ENCODE data around the gene RACK1. TPM values are rescaled to one million over a fixed set of nuclear protein-coding genes. Genes with fewer than 3 reads are reported as not detected.

Gene RACK1
- total RNA-seq, 1 donor from 2014 or later: 4,909 TPM

- no peaks in the 10 kb centered on the region for H3K27me3 ChIP-seq (ENCODE audit: control insufficient read depth, insufficient read depth, low read length)
- TF ChIP-seq CTCF (IDR thresholded peaks at IDR 0.05; ENCODE audit: insufficient read depth, low read length, poor library complexity, severe bottlenecking): no peak
These were observed 15.6 kb upstream of the RACK1 start for GRCh38 chr5:181259283-181259682.

GRCh38 chr5:181258576-181258975, 14.9 kb upstream of the RACK1 start:
- no peak for TF ChIP-seq CTCF (IDR thresholded peaks at IDR 0.05; ENCODE audit: insufficient read depth, low read length, poor library complexity, severe bottlenecking)
- DNase-seq (ENCODE audit: low read depth): no peak
- H3K36me3 ChIP-seq (ENCODE audit: control insufficient read depth, insufficient read depth, low read length): no peaks in the 10 kb centered on the region
- H3K4me3 ChIP-seq (ENCODE audit: low read depth, low read length): no peak overlapping the region
- no peaks in the 10 kb centered on the region for H3K27me3 ChIP-seq (ENCODE audit: control insufficient read depth, insufficient read depth, low read length)

More at GRCh38 chr5:181259283-181259682, 15.6 kb upstream of the RACK1 start:
- DNase-seq (ENCODE audit: low read depth): no peak
- no peaks in the 10 kb centered on the region for H3K36me3 ChIP-seq (ENCODE audit: control insufficient read depth, insufficient read depth, low read length)
- peak overlapping the region; percentile 67 for H3K4me3 ChIP-seq (ENCODE audit: low read depth, low read length)

GRCh38 chr5:181255836-181256578, 12.3 kb upstream of the RACK1 start:
- Histone ChIP-seq H3K27me3 (ENCODE audit: control insufficient read depth, insufficient read depth, low read length) (no peaks in the 10 kb centered on the region), H3K4me3 (ENCODE audit: low read depth, low read length) (no peak overlapping the region), H3K36me3 (ENCODE audit: control insufficient read depth, insufficient read depth, low read length) (no peaks in the 10 kb centered on the region)
- DNase-seq (ENCODE audit: low read depth): no peak
- no peak for TF ChIP-seq CTCF (IDR thresholded peaks at IDR 0.05; ENCODE audit: insufficient read depth, low read length, poor library complexity, severe bottlenecking)

- Histone ChIP-seq H3K4me3 (ENCODE audit: low read depth, low read length) (no peak overlapping the region), H3K27me3 (ENCODE audit: control insufficient read depth, insufficient read depth, low read length) (no peaks in the 10 kb centered on the region), H3K36me3 (ENCODE audit: control insufficient read depth, insufficient read depth, low read length) (no peaks in the 10 kb centered on the region)
- DNase-seq (ENCODE audit: low read depth): no peak
- no peak for TF ChIP-seq CTCF (IDR thresholded peaks at IDR 0.05; ENCODE audit: insufficient read depth, low read length, poor library complexity, severe bottlenecking)
These were observed 11.6 kb upstream of the RACK1 start for GRCh38 chr5:181255276-181255675.

GRCh38 chr5:181248277-181248676, 4.6 kb upstream of the RACK1 start:
- Histone ChIP-seq H3K36me3 (ENCODE audit: control insufficient read depth, insufficient read depth, low read length) (peaks cover 1% of the 10 kb centered on the region), H3K4me3 (ENCODE audit: low read depth, low read length) (peak overlapping the region; percentile 76), H3K27me3 (ENCODE audit: control insufficient read depth, insufficient read depth, low read length) (no peaks in the 10 kb centered on the region)
- no peak for TF ChIP-seq CTCF (IDR thresholded peaks at IDR 0.05; ENCODE audit: insufficient read depth, low read length, poor library complexity, severe bottlenecking)
- DNase-seq (ENCODE audit: low read depth): no peak

Data from kidney epithelial cell (primary cell).